Measurements from ENCODE around the gene ESPN.

GRCh38 chr1:6435129-6435528 lies 10.6 kb downstream of the ESPN start:
- no peak for TF ChIP-seq CTCF (IDR thresholded peaks at IDR 0.05)
- no peak for TF ChIP-seq POLR2A (IDR thresholded peaks at IDR 0.05)

Measured in transverse colon (tissue), 3 donors.